ENCODE measurements around the gene ARHGDIG. TPM values are rescaled to one million over a fixed set of nuclear protein-coding genes. Genes with fewer than 3 reads are reported as not detected.
A peak's percentile ranks its signal among the peaks of the same experiment; 100 is the strongest.

The ARHGDIG gene
- total RNA-seq, 1 experiment from 2014 or later, result not detected

GRCh38 chr16:280991-281659, 734 bp downstream of the ARHGDIG start:
- no peak for DNase-seq (ENCODE audit: low read depth)

GRCh38 chr16:281660-282255, 1.4 kb downstream of the ARHGDIG start:
- peak; percentile 14 for DNase-seq (ENCODE audit: low read depth)

GRCh38 chr16:282491-282890, 2.1 kb downstream of the ARHGDIG start:
- no peak for DNase-seq (ENCODE audit: low read depth)

GRCh38 chr16:283033-283805, 2.8 kb downstream of the ARHGDIG start, which contains the start of gene PDIA2:
Gene PDIA2, plus strand, starts transcription at chr16:283164. Its CDS starts 6 bp downstream, at chr16:283170.
- no peak for DNase-seq (ENCODE audit: low read depth)

GRCh38 chr16:284204-285120, 4.1 kb downstream of the ARHGDIG start:
- no peak for DNase-seq (ENCODE audit: low read depth)

GRCh38 chr16:285146-286055, 5.0 kb downstream of the ARHGDIG start:
- DNase-seq (ENCODE audit: low read depth), result no peak

GRCh38 chr16:286491-287297, 6.3 kb downstream of the ARHGDIG start:
- DNase-seq (ENCODE audit: low read depth), result no peak

- DNase-seq (ENCODE audit: low read depth), result no peak
Measured at GRCh38 chr16:287298-287811, 7.0 kb downstream of the ARHGDIG start.

- DNase-seq (ENCODE audit: low read depth), result no peak
Measured at GRCh38 chr16:287981-288920, 7.9 kb downstream of the ARHGDIG start.

GRCh38 chr16:289395-289997, 9.1 kb downstream of the ARHGDIG start:
- no peak for DNase-seq (ENCODE audit: low read depth)

GRCh38 chr16:290015-290680, 9.8 kb downstream of the ARHGDIG start:
- DNase-seq (ENCODE audit: low read depth), result no peak

GRCh38 chr16:290681-291405, 10.5 kb downstream of the ARHGDIG start:
- DNase-seq (ENCODE audit: low read depth), result no peak

GRCh38 chr16:291539-291938, 11.1 kb downstream of the ARHGDIG start:
- no peak for DNase-seq (ENCODE audit: low read depth)

- no peak for DNase-seq (ENCODE audit: low read depth)
Measured at GRCh38 chr16:293043-293775, 12.8 kb downstream of the ARHGDIG start.

- DNase-seq (ENCODE audit: low read depth), result no peak
Measured at GRCh38 chr16:296276-296675, 15.9 kb downstream of the ARHGDIG start.

All from M059J (cell line).